Heart left ventricle (tissue), 16 donors: ENCODE results near the gene STK38. TPM values are rescaled to one million over a fixed set of nuclear protein-coding genes. Genes with fewer than 3 reads are reported as not detected.

ENCODE experiments used
- ATAC-seq, 4 donors: fragments of 200-7000 bp; cut with Tn5 transposase; one replicate each; pipeline ENCODE4 v1.9.1; 2020 to 2022; ENCODE audit warnings: moderate library complexity in 4 of 4, mild to moderate bottlenecking in 3 of 4, moderate number of reproducible peaks in 1 of 4
- DNase-seq, 5 donors: peaks; one replicate each; pipeline ENCODE4 v3.0.0-alpha.2; 2020
- H3K27ac ChIP-seq, 12 donors: fragments of 200-600 bp; sonication (generic) in 4 of 12; one replicate each; pipeline versions ENCODE4 v1.5.0 to v1.8.0; 2016 to 2022; ENCODE audit warnings: mild to moderate bottlenecking in 2 of 12
- H3K27me3 ChIP-seq, 9 donors: fragments of 200-600 bp; sonication (generic) in 2 of 9; one replicate each; pipeline versions ENCODE4 v1.5.1 to v1.8.0; 2016 to 2022; ENCODE audit warnings: mild to moderate bottlenecking in 3 of 9
- H3K36me3 ChIP-seq, 9 donors: fragments of 200-600 bp; sonication (generic) in 2 of 9; one replicate each; pipeline versions ENCODE4 v1.5.0 to v1.8.0; 2018 to 2022; ENCODE audit warnings: mild to moderate bottlenecking in 2 of 9
- H3K4me1 ChIP-seq, 12 donors: fragments of 200-600 bp; sonication (generic) in 4 of 12; one replicate each; pipeline versions ENCODE4 v1.5.0 to v1.8.0; 2016 to 2022; ENCODE audit warnings: mild to moderate bottlenecking in 3 of 12
- H3K4me3 ChIP-seq, 12 donors: fragments of 200-600 bp; sonication (generic) in 4 of 12; one replicate each; pipeline versions ENCODE4 v1.5.0 to v1.8.0; 2017 to 2022; ENCODE audit warnings: mild to moderate bottlenecking in 9 of 12, moderate library complexity in 4 of 12
- H3K9me3 ChIP-seq, 12 donors: fragments of 200-600 bp; sonication (generic) in 4 of 12; one replicate each; pipeline versions ENCODE4 v1.5.0 to v1.8.0; 2016 to 2022; ENCODE audit warnings: mild to moderate bottlenecking in 1 of 12
- POLR2A ChIP-seq, 2 donors: fragments of 450-650 bp; IDR thresholded peaks; one replicate each; pipeline ENCODE4 v1.6.1; 2017; ENCODE audit warnings: antibody characterized with exemption in 2 of 2, mild to moderate bottlenecking in 2 of 2, moderate library complexity in 2 of 2
- WGBS, 4 donors: extraction: QIAGEN DNeasy Blood & Tissue Kit in 2 of 4; methylation state at CpG; one replicate each; pipeline versions ENCODE4 v1.1.5 to v1.1.7; 2013 to 2018; 5-methylcytosine and 5-hydroxymethylcytosine counted together
- intact Hi-C, 10 donors: fragments of 100-400 bp; cut with DNase I; formaldehyde crosslinking; loops; one replicate each; pipeline versions ENCODE4 v1.11.1 to v1.14.2; 2022
- polyA plus RNA-seq, 2 donors: library from polyadenylated mRNA; stranded (reverse); fragments of 200-250 nt; gene quantifications; one replicate each; pipeline ENCODE4 v1.2.3, GENCODE V29; 2013
- total RNA-seq, 9 donors: library from RNA; depleted of rRNA in 2 of 9; stranded (reverse); fragments of >200 nt in 2 of 9; fragmentation: NEBNext Ultra II Directional in 3 of 9; extraction: Animal tissue kit (Norgen Biotek cat#: 25700) in 3 of 9; gene quantifications; one replicate each; pipeline versions ENCODE4 v1.1.0 to v1.2.4, GENCODE V29; 2016 to 2023
- TF ChIP-seq, protein P1 (sequence below), 12 donors: fragments of 200-600 bp; sonication (generic) in 4 of 12; IDR thresholded peaks; one replicate each; pipeline versions ENCODE4 v1.5.0 to v1.8.0; 2018 to 2022; ENCODE audit warnings: antibody characterized with exemption in 12 of 12, mild to moderate bottlenecking in 5 of 12
- donor health status: ischemic (EF 13 %, LVEDD 7.1; RV severe dilation, severe dysfunction).
- donor health status: healthy with polysubstance abuse.
- donor health status: DM: no; HTN: yes; CAD: no.
- donor health status: DM: no; HTN: no; CAD: no.
- donor health status: ischemic (EF 25% LVEDD 6.9; RV normal size, moderate dysfunction).
- donor health status: ischemic (EF 25% LVEDD 5.7; RV mildly dilated, moderate dysfunction).
- donor health status: healthy.
- donor health status: DM: yes; HTN: yes; CAD: no.
- donor health status: ischemic (EF 35%, LVEDD 5.7; RV mildly dilated, moderate dysfunction).
- donor health status: nonischemic (EF 11% LVEDD 7.7; RV severe dilation, severe dysfunction).
- donor health status: DM: yes; HTN: yes; CAD: no.
- donor health status: PGD.
- donor health status: ischemic (EF 29% LVEDD 5.4; RV normal size, mild dysfunction).
- donor health status: nonischemic (EF 23%, LVEDD 6.1; RV moderate dilation, normal function).

Gene STK38
- total and polyA plus RNA-seq, 11 donors, result 14.3 to 32.8 (median 21.2) TPM

DNA sequence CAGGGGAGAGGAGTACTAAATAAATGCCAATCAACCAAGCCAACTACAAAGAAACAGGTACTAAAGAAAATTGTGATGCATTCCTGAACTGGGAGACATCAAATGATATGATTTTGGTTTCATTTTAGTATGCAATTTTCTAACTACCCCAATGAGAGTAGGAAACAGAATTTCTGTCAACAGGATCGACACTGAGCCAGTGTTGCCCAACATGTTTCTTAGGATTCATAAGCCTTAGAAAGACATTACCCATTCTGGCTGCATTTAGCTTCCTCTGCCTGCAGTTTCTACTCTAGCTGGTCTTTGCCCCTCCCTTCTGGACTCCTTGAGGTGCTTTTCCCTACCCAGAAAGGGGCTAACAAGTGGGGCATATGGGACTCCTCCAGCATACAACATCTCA lies 54.7 kb downstream of the STK38 start:
- DNase-seq, result no peak
- H3K9me3 ChIP-seq, result no peaks in the 10 kb centered on the region
- no peak overlapping the region for H3K4me3 ChIP-seq
- 89 to 97% (median 92%) methylated on average over 1 of the region's 1 CpG for WGBS, 4 donors
- intact Hi-C loops, result no loop called here
- no peaks in the 10 kb centered on the region for H3K27me3 ChIP-seq
- peak overlapping the region in 1 of 12 donors; percentile 30 for H3K27ac ChIP-seq
- H3K36me3 ChIP-seq, result peaks cover 0 to 89% (median 62%) of the 10 kb centered on the region in 9 donors
- peaks cover 0 to 31% (median 14%) of the 10 kb centered on the region in 12 donors for H3K4me1 ChIP-seq
- no peak for ATAC-seq
- no peak for TF ChIP-seq POLR2A (IDR thresholded peaks at IDR 0.05)
- TF ChIP-seq, protein P1, sequence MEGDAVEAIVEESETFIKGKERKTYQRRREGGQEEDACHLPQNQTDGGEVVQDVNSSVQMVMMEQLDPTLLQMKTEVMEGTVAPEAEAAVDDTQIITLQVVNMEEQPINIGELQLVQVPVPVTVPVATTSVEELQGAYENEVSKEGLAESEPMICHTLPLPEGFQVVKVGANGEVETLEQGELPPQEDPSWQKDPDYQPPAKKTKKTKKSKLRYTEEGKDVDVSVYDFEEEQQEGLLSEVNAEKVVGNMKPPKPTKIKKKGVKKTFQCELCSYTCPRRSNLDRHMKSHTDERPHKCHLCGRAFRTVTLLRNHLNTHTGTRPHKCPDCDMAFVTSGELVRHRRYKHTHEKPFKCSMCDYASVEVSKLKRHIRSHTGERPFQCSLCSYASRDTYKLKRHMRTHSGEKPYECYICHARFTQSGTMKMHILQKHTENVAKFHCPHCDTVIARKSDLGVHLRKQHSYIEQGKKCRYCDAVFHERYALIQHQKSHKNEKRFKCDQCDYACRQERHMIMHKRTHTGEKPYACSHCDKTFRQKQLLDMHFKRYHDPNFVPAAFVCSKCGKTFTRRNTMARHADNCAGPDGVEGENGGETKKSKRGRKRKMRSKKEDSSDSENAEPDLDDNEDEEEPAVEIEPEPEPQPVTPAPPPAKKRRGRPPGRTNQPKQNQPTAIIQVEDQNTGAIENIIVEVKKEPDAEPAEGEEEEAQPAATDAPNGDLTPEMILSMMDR (IDR thresholded peaks at IDR 0.05), result no peak

DNA sequence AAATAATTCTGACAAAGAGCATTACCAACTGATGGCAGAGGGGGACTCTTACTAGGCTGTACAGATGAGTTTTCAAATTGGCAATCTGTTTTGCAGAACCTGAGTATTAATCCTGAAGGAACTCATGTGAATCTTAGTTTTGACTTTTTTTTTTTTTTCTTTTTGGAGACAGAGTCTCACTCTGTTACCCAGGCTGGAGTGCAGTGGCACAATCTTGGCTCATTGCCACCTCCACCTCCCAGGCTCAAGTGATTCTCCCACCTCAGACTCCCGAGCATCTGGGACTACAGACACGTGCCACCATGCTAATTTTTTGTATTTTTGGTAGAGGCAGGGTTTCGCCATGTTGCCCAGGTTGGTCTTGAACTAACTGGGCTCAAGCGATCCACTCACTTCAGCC lies 55.2 kb downstream of the STK38 start:
- H3K36me3 ChIP-seq, result peaks cover 0 to 89% (median 62%) of the 10 kb centered on the region in 9 donors
- intact Hi-C loops, result no loop called here
- WGBS, 4 donors, result 73 to 81% (median 76%) methylated on average over 4 of the region's 4 CpGs
- H3K27me3 ChIP-seq, result no peaks in the 10 kb centered on the region
- DNase-seq (no peak), ATAC-seq (no peak)
- H3K27ac ChIP-seq, result peak overlapping the region in 1 of 12 donors; percentile 30
- TF ChIP-seq, protein P1 (IDR thresholded peaks at IDR 0.05), result no peak
- TF ChIP-seq POLR2A (IDR thresholded peaks at IDR 0.05), result no peak
- peaks cover 0 to 31% (median 15%) of the 10 kb centered on the region in 12 donors for H3K4me1 ChIP-seq
- no peak overlapping the region for H3K4me3 ChIP-seq
- no peaks in the 10 kb centered on the region for H3K9me3 ChIP-seq

DNA sequence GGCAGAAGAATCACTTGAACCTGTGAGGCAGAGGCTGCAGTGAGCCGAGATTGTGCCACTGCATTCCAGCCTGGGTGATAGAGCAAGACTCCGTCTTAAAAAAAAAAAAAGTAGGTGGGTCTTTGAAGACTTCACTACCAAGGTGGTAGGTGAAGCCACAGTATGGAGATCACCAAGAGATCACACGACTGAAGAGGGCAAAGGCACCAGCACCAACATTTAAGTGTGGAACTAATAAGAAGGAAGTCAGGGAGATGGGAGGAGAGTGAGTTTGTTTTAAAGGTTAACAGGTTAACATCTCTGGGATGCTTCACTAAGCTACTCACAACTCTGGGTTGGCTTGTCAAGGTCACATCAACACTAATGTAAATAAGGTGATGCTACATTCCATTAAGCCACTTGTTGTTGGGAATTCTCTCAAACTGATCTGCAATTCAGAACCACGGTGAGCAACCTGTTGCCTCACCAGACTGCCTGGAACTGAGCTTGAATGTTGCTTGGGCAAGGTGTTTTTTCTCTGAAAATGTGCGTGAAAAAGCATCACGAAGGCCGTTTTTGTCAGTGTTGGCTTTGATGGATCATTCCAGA lies 55.8 kb downstream of the STK38 start:
- H3K27ac ChIP-seq, result peak overlapping the region in 1 of 12 donors; percentile 30
- no peaks in the 10 kb centered on the region for H3K9me3 ChIP-seq
- no peak overlapping the region for H3K4me3 ChIP-seq
- DNase-seq (no peak), ATAC-seq (no peak)
- intact Hi-C loops, result no loop called here
- no peak for TF ChIP-seq POLR2A (IDR thresholded peaks at IDR 0.05)
- TF ChIP-seq, protein P1 (IDR thresholded peaks at IDR 0.05), result no peak
- H3K36me3 ChIP-seq, result peaks cover 0 to 89% (median 62%) of the 10 kb centered on the region in 9 donors
- H3K4me1 ChIP-seq, result peaks cover 0 to 31% (median 15%) of the 10 kb centered on the region in 12 donors
- WGBS, 4 donors, result 88 to 93% (median 89%) methylated on average over 7 of the region's 7 CpGs
- no peaks in the 10 kb centered on the region for H3K27me3 ChIP-seq

DNA sequence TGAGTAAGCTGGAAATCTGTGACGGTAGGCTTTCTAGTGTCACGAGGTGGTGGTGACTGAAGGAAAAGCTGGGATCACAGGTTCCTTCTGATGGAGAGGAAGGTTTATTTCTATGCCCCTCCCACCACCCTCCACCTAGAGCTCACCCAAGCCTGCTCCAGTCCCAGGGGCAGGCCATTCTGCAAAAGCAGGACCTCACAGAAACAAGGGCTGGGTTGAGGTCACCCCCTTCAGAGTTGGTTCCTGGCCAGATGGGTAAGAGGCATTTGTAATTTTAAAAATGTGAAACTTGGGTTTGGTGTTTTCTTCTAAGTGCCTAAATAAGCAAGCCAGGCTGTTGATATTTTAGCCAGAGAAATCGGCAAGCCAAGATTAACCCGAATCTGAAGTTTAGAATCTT lies 57.9 kb downstream of the STK38 start:
- H3K36me3 ChIP-seq, result peaks cover 0 to 89% (median 60%) of the 10 kb centered on the region in 9 donors
- 76 to 85% (median 84%) methylated on average over 4 of the region's 4 CpGs for WGBS, 4 donors

More for the DNA sequence above, 57.9 kb downstream of the STK38 start:
- Histone ChIP-seq H3K27me3 (no peaks in the 10 kb centered on the region), H3K4me3 (no peak overlapping the region), H3K27ac (no peak overlapping the region), H3K9me3 (no peaks in the 10 kb centered on the region), H3K4me1 (peaks cover 0 to 31% (median 15%) of the 10 kb centered on the region in 12 donors)
- DNase-seq, result no peak
- TF ChIP-seq POLR2A (IDR thresholded peaks at IDR 0.05), result no peak
- TF ChIP-seq, protein P1 (IDR thresholded peaks at IDR 0.05), result no peak
- ATAC-seq, result no peak
- intact Hi-C loops, result no loop called here
